Measurements from ENCODE around the gene BTBD19.
"Not testable (repeated sequence)": the region's sequence is repeated elsewhere in the genome, so short reads cannot be mapped to it uniquely, and the experiment has no call there.

Gene BTBD19

DNA sequence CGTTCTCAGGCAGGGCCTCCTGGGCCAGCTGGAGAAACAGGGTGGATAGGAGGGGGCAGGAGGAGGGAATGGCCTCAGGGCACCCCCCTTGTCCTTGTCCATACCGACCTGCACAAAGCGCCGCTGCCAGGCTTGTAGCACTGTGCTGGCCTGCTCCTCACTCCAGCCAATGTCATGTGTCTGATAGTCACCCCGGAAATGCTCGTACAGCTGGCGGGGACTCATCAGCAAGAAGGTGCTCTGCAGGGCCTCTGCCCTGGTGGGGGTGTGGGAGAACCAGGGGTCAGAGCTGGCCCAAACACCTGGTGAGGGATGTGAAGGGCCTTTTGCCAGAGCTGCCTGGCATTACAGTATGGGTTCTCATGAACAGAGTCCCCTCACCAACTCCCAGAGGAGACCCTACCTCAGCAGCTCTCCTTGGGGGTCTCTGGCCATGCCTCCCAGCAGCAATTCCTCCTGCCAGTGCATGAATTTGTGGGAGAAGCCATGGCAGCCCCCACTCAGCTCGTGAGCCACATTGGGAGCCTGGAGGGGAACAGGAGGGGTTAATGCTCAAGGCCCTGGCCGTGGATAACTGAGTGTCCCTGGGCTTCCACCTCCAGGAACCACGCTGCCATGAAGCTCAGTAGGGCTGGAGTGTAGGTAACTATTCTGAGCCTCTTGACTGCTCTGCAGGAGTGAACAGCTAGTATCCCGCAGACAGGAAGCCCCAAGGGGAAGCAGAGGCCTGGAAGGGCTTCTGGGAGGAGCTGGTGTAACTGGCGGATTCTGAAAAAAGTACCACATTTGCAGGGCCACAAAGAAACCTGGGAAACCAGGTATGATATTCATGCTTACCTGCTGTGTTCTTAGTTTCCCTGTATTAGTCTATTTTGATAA lies 21.4 kb downstream of the BTBD19 start:
- DNase-seq: no peak

- no peak for DNase-seq
Measured at GRCh38 chr1:44830900-44831304, 22.6 kb downstream of the BTBD19 start.

DNA sequence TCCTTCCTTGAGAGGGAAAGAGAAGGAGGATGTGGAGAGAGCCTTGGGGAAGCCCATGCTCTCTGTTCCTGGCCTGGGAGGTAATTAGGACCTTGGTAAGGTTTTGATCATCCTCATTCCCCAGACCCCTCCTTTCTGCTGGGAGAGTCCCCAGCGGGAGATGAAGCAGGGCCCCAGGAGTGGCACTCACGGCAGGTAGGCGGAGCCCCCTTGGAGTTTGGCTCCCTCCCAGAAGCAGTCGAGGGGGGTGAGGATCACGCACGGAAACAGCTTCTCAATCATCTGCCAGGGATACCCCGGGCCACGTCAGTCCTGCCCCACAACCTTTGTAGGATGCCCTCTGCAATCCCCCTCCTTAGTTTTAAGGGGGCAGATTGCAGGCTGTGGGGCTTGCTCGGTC lies 23.2 kb downstream of the BTBD19 start:
- DNase-seq: no peak

- DNase-seq: no peak
Measured at GRCh38 chr1:44832056-44832705, 23.9 kb downstream of the BTBD19 start.

- no peak for DNase-seq
Measured at GRCh38 chr1:44834328-44834727, 26.0 kb downstream of the BTBD19 start.

DNA sequence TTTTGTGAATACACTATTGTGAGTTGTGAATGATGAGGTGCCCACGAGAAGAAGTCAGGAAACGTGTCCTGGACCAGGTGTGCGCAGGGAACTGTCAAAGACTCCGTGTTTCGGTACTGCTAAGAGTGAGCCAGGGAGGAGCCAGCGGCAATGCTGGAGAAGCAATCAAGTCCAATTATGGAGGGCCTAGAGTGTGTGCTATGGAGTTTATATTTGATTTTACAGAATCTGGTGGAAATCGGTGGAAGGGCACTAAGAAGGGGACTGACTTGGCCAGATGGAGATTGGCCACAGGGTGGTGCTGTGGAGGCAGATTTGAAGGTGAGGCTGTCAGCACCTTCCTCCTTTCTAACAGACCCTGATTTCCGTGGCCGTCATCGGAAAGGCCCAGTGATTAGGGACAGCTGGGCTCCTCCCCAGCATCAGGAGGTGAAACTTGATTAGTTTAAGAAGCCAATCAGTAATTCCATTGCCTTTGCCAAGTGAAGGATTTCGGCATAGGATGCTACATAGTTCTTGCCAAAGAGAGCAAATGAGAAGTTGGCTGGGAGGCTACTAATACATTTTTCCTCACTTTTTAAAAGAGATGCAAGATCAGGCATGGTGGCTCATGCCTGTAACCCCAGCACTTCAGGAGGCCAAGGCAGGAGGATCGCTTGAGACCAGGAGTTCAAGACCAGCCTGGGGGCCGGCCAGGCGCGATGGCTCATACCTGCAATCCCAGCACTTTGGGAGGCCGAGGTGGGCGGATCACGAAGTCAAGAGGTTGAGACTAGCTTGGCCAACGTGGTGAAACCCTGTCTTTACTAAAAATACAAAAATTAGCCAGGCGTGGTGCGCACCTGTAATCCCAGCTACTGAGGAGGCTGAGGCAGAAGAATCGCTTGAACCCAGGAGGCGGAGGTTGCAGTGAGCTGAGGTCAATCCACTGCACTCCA lies 27.7 kb downstream of the BTBD19 start:
- peak; percentile 73 for DNase-seq

- DNase-seq: not testable (repeated sequence)
Measured at GRCh38 chr1:44838294-44838693, 30.0 kb downstream of the BTBD19 start.

DNA sequence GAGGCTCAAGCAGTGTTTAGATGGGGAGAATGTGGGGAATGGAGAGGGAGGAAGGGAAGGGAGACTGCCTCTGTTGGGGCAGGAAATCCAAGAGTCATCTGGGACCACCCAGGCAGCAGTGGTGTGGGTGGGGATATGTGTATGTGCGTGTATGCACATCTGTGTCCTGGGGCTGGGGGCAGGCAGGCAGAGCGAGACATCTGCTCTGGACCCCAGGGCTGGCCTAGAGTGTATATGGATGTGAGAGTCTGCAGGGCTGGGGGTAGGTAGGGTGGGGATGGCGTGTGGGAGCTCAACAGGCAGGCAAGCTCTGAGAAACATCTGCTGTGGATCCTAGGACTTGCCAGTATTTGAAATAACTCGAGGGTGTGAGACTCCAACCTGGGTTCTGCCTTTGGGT lies 31.3 kb downstream of the BTBD19 start:
- peak; percentile 36 for DNase-seq

DNA sequence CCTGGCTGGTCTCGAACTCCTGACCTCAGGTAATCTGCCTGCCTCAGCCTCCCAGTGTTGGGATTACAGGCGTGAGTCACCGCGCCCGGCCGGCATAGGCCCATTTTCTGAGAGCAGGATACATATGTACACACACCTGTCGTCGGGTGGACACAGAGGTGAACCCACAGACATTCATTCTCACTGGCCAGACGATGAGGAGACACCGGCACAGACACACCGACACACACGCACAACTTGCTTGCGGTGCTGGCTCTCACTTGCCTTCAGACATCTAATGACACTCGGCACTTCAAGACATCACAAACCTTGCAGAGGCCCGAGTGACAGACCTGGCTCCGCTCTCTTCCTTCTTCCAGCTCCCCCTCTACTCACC lies 34.2 kb downstream of the BTBD19 start:
- no peak for DNase-seq

DNA sequence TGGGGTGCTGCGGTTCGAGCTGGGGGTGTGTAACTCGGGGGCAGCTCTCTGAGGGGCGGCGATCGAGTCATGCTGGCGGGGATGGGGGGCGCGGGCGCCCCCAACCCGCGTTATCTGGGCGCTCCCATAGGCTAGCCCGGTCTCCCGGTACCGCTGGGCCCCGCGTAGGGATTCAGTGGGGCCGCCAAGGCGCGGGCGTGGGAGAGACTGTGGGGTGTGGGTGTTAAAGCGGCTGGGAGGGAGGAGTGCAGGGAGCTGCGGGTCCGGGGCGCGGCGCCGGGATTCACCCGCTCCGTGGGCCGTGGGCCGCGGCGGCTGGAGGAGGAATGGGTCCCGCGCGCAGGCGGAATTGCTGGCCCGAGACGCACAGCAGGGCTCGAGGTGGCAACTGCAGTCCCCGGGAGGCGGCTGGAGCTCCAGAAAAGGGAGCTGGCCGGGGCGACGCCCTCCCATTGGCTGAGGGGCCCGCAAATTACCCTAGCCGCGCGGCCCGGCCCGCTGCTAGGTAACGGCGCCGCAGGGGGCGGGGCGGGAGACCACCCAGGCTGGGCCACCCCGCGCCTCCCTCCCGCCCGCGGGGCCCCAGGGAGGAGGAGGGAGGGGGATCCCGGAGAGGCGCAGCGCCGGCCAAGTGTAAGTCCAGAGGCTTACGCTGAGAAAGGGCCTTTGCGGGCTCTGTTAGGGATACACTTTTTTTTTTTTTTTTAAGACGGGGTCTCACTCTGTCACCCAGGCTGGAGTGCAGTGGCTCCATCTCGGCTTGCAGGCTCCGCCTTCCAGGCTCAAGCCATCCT lies 34.7 kb downstream of the BTBD19 start, which contains the start of gene PTCH2:
Gene PTCH2, minus strand, starts transcription at position 392 of the 794 bp plus-strand sequence. Its CDS starts 321 bp downstream, at position 71.
- peak; percentile 82 for DNase-seq

DNA sequence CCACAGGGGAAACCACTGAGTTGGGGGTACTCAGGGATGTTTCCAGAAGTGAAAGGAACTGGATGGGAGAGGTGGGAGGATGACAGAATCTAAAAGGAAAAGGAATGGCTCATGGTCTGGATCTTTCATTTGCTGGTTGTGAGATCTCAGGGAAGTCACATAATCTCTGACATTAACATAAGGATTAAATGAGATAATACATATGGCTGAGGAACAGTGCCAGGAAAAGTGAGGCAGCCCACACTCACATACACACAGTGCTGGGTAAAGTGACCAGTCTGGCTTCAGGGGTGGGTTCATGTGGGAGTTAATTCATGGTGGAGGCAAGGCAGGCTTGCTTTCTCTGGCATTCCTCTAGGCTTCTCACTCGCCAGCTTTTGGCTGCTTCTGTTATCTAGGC lies 38.7 kb downstream of the BTBD19 start:
- no peak for DNase-seq

GRCh38 chr1:44847845-44848244 lies 39.5 kb downstream of the BTBD19 start:
- no peak for DNase-seq

GRCh38 chr1:44848456-44849181 lies 40.3 kb downstream of the BTBD19 start:
- no peak for DNase-seq

DNA sequence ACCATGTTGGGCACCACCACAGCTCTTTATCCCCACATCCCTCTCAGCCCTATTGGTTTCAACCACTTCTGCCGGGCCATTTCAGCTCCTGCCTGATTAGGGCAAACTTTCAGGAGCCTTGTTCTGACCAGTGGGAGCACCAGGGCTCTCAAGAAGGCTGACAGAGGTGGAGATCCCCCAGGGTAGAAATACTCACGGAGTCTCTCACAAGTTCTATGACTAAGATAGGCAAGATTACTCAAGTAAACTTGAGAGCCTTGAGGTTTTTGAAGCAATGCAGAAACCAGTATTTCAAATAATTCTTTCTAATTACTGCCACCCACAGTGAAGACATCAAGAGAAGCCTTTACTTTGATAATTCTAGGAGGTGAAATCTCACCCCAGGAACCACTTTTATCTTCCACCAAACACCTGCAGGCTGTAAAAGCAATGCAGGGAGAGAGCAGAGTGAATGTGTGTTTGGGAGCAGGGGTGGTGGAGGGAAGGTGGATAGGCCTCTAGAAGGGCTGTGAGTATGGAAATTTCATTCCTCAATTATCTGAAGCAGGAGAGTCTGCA lies 41.3 kb downstream of the BTBD19 start:
- no peak for DNase-seq

- DNase-seq: no peak
Measured at GRCh38 chr1:44851308-44851707, 43.0 kb downstream of the BTBD19 start.

GRCh38 chr1:44853201-44853600 lies 44.9 kb downstream of the BTBD19 start:
- no peak for DNase-seq

GRCh38 chr1:44854970-44855369 lies 46.6 kb downstream of the BTBD19 start:
- DNase-seq: no peak

GRCh38 chr1:44855742-44856141 lies 47.4 kb downstream of the BTBD19 start:
- DNase-seq: no peak

- DNase-seq: no peak
Measured at GRCh38 chr1:44857446-44857845, 49.1 kb downstream of the BTBD19 start.

GRCh38 chr1:44860331-44860730 lies 52.0 kb downstream of the BTBD19 start:
- no peak for DNase-seq

- DNase-seq: no peak
Measured at GRCh38 chr1:44860891-44861425, 52.6 kb downstream of the BTBD19 start.

Data from fibroblast of skin of right biceps (primary cell).